Measurements from ENCODE around the gene PDE4D.
"Not testable (repeated sequence)": the region's sequence is repeated elsewhere in the genome, so short reads cannot be mapped to it uniquely, and the experiment has no call there.

PDE4D gene

DNA sequence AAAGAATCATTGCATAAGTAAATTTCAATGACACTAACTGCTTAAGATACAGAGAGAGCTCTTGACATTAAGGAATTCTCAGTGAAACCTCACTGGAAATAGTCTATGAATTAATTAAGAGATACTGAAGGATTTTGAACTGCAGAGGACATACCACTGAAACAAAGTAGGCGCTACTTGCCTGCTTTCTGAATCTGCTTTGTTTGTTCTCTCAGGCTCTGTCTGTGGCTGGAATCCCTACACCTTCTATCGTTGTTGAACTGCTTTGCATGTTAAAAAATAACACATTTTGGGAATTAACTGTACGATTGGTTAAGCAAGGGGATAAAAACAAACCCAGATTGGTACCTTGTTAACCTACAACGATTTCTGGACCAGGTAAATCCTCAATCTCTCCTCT is 435.2 kb downstream of the PDE4D start:
- no peak for DNase-seq

DNA sequence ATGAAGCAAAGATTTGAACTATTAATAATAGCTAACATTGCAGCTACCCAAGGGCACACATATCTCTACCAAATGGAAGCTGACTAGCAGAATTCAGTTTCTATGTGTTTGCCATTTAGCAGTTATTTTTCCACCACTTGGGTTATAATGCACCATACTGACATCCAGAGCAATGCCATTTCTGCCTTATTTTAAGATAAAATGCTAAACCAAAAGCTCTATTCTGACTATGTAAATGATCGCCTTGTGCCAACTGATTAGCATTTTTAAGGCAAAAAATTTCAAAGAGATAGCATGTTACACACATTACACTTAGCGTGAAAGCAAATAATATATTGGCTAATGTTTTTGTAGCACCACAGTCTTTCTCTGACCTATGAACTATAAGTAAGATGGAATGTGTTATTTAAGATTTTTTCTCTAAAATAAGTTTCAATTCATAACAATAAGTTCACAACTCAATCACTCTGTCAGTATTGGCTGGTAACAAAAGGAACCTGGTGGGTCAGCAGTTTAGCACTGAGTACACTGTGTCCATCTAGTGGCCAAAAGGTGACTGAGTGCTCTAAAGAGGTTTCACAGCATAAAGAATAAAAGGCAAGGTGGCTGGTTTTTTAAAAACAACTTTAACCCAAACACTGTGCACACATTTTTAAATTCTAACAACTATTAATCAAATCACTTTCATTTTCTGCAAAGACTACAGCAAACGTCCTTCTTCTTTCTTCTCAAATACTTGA is 443.5 kb downstream of the PDE4D start:
- no peak for DNase-seq

DNA sequence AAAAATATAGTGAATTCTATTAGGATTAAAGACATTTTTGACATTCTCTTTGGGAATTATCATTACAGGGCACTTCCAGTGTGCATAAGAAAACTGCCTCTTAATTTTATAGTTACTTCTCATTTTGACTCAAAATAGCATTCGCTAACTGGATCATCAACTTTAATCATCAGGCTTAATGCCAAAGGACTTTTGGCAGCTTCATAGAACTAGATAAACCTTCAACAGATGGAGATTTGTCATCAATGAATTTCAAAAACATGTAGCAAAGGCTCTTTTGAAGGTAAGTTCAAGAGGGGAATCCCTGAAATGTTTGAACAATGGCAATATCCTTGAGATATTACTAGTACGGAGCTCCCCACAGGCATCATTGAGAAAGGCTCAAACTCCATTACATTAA is 447.2 kb downstream of the PDE4D start:
- peak; percentile 71 for DNase-seq

DNA sequence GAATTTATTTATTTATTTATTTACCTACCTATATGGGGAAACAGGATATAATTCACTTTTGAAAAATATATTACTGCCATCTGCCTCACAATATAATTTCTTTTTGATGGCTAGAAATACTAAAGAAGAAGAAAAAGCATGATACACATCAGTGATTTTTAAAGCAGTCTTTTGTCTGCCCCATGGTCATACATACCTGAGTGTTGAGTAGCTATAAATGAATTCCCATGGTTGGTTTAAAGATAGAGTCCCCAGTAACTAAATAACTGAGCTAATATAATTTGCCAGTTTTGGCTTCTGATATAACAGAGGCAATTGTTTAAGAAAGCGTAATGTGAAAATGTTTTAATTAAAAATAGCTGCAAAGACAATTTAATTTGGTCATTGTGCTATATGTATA is 447.8 kb downstream of the PDE4D start:
- no peak for DNase-seq

DNA sequence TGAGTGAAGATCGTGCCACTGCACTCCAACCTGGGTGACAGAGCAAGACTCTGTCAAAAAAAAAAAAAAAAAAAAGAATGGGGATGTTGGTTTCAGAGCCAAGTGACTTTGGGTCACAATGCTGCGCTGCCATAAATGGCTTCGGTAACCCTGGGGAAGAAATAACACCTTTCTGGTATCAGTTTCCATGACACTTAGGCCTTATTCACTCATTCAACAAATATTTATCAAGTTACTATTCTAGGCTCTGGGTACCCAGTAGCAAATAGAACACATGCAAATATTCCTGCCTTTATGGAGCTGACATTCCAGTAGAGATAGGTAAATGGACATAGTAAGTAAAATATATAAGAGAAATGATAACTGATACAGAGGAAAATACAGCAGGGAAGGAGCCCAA is 454.2 kb downstream of the PDE4D start:
- DNase-seq = no peak

DNA sequence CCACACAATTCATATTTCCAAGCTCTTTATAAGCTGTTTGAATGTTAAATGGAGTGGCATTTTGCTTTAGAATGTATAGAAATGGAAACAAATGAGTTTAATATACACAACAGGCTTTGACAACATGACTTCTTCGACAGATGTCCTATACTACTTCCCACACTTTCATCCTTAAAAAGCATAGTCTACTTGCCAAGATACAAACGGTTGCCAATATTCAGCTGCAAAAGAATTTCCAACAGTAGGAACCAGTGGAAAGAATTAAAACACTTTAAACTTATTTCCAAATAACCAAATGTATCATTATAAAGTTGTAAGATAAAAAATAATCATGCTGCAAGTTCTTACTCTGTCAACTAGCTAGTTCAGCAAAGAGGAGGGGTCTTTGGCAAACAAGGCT is 456.4 kb downstream of the PDE4D start:
- DNase-seq = peak; percentile 31

DNA sequence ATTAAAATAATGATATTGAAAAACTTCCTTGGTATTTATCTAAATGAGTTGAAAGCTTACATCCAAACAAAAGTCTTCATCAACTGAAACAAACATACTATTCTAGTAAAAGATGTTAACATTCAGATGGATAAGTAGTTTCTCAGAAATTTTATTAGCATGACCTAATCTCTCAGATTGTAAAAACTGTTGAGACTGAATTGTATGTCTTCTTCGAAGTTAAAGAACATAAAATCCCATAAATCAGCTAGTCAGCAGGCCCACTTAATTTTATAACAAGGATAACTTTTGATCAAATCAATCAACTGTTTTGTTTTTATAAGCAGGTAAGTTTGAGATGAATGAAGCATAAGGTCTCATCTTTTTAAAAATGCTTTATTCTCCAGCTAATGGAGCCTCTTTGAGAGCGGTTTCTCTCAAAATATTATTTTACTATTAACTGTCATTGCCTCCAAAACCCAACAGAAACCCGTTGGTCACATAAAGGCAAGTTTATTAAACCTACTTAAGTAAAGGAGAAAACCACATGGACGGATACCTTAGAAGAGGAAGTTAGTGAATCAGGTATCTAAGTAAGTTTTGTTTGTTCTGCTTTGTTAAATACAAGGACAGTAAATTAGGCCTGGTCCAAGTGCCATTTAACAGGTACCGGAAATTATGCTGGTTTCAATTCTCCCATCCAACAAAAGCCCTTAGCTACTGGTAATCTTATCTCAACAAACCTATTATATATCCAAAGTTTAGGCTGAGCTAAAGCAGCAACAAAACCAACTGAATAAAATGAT is 457.0 kb downstream of the PDE4D start:
- no peak for DNase-seq

DNA sequence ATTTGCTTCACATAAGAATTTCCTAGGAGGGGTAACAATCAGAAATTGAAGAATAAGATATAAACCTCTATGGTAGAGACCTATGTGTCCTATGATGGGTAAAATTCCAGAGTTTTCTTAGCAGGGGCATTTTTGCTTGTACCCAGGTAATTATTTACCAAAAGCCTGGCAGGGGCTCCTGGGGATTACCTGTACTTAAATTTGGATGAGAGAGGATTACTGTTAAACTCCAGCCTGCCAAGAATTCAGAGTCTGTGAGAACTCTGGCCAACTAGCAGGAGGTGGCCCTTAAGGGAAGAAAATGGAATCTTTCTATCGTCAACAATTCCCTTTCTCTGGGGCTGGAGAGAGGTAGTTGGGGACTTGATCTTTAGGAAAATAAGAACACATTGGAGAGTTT is 460.4 kb downstream of the PDE4D start:
- DNase-seq = no peak

DNA sequence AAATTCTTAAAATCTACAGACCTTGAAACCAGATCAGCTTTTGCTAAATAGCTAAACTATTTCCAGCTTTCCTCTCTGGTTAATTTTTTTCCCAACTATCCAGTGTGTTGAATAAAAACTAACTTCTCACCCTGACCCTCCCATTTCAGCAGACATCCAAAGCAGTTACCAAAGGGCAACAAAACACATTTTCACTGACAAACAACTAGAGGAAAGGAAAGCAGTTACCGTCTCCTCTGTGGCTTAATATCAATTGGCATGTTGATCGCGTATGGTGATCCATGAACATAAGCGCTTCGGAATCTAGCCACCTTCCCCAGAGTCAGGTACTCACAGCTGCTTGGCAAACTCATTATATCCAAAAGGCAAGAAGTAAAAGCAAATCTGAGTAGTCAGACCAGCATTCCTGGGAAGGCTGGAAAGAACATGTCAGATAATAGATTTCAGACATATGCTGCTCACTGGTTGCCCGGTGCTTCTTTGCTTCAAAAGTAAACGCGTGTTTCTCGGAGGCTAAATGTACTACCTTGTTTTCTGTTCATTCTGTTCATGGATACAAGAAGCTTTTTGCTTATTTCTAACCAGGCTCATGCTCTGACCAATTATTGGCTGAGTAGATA is 463.4 kb downstream of the PDE4D start:
- DNase-seq = no peak

DNA sequence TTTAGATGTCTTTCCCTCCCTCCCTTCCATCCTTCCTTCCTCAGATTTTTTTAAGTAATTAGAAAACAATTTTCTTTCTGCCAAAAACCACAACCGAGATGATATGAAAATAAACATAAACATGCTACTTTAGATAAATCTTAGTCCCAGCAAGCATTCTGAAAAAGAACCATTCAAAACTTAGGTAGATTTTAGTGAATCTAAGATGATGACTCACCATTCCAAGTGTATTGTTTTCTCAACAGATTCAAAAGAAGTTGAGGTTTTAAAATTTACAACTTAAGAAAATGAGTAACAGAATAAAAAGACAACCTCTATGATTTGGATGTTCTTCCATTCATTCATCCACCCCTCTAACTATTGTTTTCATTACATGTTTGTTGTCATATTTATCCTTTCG is 465.1 kb downstream of the PDE4D start:
- no peak for DNase-seq

DNA sequence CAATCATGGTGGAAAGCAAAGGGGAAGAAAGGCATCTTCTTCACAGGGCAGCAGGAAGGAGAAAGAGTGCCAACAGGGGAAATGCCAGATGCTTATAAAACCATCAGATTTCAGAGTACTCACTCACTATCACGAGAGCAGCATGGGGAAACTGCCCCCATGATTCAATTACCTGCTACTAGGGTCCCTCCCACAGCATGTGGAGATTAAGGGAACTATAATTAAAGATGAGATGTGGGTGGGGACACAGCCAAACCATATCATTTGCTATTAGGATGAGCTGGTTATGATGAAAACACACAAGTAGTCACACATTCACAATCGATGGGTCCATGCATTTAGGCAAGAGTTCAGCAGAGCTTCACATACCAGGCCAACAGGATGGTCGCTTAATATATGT is 469.0 kb downstream of the PDE4D start:
- no peak for DNase-seq

DNA sequence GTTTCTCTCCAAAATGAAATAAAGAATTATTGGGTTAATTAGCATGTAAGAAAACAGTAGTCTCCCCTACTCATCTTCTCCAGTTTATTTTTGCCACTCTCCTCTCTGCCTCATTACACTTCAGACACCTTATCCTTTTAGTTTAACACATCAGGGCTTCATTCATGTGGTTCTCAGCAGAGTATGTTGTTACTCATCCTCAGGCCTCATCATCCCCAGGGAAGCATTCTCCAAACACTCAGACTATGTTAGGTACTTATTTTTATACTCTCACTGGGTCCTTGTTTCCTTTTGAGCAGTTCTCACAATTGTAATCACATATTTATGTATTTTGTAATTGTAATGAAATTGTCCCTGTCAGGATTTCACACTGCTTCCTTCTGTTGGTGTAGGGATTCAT is 470.5 kb downstream of the PDE4D start:
- DNase-seq = no peak

DNA sequence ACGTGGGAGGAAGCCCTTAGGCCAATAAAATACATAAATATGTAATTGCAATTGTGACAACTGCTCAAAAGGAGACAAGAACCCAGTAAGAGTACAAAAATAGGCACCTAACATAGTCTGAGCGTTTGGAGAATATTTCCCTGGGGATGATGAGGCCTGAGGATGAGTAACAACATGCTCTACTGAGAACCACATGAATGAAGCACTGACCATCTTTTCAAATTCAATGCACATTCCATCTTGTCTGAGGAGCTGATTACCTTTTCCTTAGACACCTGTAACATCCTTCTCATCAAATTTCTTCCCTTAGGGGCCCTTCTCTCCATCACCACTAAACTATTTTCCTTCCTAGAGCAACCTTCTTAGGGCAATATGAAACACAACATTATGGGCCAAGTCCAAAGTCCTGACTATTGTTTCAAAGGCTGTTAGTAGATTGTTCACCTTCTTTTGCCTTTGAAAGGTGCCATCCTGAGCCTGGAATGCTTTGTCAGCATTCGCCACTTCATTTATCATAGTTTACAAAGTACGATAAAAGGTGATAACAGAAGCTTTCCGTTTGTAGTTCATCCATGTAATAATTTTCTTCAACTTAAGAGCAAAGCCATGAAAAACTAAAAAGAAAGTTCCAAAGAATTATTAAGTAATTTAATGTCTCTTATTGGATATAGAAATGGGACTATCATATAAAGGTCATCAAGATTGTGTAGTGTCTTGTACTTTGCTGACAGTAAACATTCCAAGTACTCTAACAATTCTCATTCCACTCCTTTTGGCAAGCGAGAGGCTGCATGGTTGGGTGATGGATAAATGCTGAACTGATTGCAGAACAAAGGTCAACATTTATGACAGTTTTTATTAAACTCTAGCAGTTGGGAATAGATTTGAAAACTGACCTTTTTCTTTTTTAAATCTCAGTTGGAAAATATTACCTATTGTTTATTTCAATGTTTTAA is 471.3 kb downstream of the PDE4D start:
- DNase-seq = no peak

DNA sequence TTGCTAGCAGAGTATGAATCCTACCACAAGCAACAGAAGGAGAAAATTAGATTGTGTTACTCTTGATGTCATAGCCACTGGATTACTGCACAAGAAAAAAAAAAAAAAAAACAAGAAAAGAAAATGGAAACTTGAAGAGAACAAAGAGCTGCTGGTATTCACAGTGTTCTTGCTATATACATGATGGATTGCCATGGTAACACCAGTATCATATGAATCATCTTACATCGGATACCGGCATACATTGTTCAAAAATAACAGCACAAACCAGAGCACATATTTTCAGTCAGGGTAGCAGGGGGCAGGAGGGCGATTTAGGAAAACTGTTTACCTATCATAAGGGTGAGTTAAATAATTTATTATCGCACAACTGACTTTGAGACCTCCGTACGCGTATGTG is 472.9 kb downstream of the PDE4D start:
- DNase-seq = no peak

DNA sequence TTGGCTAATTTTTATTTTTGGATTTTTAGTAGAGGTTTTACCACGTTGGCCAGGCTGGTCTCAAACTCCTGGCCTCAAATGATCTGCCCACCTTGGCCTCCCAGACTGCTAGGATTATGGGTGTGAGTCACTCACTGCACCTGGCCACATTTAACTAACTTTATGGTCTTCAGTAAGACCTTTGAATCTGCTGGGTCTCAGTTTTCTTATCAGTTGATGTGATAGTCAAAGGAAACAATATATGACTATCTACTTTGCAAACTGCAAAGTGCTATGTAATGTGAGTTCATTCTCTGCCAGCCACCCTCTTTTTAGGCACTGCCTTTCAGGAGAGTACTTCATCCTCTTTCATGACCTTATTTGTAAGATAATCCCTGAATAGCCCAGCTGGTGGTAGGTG is 474.7 kb downstream of the PDE4D start:
- DNase-seq = no peak

DNA sequence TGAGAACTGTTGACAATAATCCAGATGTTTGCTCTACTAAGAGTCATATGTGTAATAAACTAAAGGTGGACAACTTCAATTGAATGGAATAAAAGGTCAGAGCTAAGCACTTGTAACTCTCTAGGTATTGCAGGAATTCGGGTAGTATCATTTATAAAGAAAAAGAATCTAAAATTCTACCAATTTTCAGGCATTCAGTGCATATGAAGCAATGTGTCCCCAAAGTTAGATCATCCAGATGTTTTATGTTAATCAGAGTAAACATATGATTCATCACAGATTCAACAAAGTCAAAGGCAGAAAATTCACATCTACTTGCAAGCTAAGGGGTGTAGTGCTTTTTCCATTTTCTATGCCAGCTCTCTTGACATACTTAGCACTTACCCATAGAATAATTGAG is 477.1 kb downstream of the PDE4D start:
- DNase-seq = no peak

DNA sequence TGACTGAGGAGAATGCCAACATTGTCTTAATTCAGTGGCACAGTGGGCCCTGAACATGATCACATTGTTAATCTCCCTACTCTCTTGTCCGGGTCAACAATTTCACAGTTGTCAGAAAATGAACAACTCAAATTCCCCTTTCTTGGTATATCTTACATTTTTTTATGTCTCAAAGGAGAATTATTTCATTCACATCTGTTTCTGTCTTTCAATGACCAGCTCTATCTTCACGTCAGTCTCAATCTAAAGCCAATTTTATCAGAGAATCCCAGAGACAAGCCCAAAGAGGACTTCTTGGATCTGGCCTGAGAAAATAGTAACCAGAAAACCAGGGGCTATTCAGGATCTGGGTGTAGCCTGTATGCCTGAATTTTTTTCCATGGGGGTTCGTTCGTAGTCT is 477.5 kb downstream of the PDE4D start:
- no peak for DNase-seq

DNA sequence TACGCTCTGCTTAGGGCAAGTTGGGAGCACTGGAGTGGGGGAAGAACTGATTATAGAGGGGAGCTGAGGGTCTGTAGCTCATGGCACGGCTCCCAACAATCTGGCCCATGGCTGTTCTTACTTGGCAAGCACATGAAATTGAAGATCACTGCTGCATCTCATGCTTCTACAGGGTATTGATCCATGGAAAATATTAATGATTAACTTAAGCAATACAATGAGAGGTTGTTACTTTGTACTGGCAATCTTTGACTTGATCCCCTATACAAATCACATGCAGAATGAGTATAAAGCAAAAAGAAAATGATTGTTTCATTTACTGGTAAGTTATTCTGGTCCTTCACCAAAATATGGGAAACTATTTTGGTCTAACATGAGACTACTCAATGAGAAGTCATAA is 481.1 kb downstream of the PDE4D start:
- DNase-seq = no peak

DNA sequence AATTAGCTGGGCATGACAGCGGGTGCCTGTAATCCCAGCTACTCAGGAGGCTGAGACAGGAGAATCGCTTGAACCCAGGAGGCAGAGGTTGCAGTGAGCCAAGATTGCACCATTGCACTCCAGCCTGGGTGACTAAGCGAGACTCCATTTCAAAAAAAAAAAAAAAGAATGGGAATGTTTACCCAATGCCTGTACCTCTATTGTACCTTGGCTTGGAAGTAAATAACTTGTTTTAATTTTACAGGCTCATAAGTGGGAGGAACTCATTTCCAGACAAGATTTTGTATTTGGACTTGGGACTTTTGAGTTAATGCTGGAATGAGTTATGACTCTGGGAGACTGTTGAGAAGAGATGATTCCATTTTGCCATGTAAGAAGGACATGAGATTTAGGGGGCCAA is 484.5 kb downstream of the PDE4D start:
- DNase-seq = not testable (repeated sequence)

DNA sequence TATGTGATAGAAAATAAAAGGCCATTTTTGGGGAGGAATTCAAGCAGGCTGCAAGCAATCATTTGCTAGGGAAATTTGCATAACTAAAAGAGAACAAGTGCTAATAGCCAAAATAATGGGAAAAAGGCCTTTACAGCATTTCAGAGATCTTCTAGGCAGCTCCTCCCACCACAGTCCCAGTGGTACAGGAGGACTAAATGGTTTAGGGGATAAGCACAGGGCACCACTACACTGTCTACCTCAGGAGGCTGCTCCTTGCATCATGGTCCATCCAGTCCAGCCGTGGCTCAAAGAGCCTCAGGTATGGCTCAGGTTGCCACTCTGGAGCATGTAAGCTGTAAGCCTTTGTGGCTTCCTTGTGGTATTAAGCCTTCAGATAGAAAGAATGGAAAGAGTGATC is 485.6 kb downstream of the PDE4D start:
- no peak for DNase-seq

DNA sequence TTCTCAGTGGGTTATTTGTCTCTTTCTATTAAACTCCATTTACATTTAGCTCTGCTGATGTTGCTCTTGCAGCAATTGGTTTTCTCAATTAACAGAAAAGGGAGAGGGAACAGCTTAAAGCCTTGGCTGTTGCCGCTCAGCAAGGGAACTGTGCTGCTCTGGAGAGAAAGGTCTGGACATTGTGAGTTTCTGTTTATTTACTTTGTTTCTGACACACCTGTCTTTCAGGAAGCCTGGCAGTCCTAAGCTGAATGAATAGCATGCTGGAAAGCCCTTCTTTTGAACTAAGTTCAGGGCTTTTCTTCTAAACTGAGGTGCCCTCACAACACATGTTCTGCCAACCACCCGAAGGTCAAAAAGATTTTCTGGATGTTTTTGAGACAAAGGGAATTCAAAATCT is 491.9 kb downstream of the PDE4D start:
- no peak for DNase-seq

DNA sequence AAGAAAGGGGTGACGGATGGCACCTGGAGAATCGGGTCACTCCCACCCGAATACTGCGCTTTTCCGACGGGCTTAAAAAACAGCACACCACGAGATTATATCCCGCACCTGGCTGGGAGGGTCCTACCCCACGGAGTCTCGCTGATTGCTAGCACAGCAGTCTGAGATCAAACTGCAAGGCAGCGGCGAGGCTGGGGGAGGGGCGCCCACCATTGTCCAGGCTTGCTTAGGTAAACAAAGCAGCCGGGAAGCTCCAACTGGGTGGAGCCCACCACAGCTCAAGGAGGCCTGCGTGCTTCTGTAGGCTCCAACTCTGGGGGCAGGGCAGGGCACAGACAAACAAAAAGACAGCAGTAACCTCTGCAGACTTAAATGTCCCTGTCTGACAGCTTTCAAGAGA is 498.6 kb downstream of the PDE4D start:
- DNase-seq = not testable (repeated sequence)
